Measurements from ENCODE around the gene ENO1.
"Not testable (repeated sequence)": the region's sequence is repeated elsewhere in the genome, so short reads cannot be mapped to it uniquely, and the experiment has no call there.

DNA sequence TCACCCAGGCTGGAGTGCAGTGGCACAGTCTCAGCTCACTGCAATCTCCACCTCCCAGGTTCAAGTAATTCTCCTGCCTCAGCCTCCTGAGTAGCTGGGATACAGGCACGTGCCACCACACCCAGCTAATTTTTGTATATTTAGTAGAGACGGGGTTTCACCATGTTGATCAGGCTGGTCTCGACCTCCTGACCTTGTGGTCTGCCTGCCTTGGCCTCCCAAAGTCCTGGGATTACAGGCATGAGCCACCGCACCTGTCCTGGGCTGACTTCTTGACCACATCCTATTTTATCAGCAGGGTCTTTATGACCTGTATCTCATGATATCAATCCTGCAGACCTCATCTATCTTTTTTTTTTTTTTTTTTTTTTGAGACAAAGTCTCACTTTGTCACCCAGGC lies 22.2 kb upstream of the ENO1 start:
- TF ChIP-seq, protein P1, sequence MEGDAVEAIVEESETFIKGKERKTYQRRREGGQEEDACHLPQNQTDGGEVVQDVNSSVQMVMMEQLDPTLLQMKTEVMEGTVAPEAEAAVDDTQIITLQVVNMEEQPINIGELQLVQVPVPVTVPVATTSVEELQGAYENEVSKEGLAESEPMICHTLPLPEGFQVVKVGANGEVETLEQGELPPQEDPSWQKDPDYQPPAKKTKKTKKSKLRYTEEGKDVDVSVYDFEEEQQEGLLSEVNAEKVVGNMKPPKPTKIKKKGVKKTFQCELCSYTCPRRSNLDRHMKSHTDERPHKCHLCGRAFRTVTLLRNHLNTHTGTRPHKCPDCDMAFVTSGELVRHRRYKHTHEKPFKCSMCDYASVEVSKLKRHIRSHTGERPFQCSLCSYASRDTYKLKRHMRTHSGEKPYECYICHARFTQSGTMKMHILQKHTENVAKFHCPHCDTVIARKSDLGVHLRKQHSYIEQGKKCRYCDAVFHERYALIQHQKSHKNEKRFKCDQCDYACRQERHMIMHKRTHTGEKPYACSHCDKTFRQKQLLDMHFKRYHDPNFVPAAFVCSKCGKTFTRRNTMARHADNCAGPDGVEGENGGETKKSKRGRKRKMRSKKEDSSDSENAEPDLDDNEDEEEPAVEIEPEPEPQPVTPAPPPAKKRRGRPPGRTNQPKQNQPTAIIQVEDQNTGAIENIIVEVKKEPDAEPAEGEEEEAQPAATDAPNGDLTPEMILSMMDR (conservative IDR thresholded peaks at IDR 0.05), result not testable (repeated sequence)
- TF ChIP-seq ZFX (IDR thresholded peaks at IDR 0.05), result not testable (repeated sequence)
